ENCODE results near the gene GAGE12J. TPM values are rescaled to one million over a fixed set of nuclear protein-coding genes. Genes with fewer than 3 reads are reported as not detected.

GAGE12J gene
- total and polyA plus RNA-seq, 2 experiments from 2014 or later: not detected

- DNase-seq (ENCODE audit: low spot score): no peak
- H3K79me2 ChIP-seq: peaks cover 13% of the 10 kb centered on the region
- WGBS (ENCODE audit: low lambda C conversion rate, missing lambda C conversion rate): 76% methylated on average over 19 of the region's 19 CpGs
- no peaks in the 10 kb centered on the region for H3K9me3 ChIP-seq (ENCODE audit: low read depth)
- no peaks in the 10 kb centered on the region for H3K9me2 ChIP-seq (replicated peaks; ENCODE audit: insufficient read depth)
- no peak overlapping the region for H2AFZ ChIP-seq
- H3K27me3 ChIP-seq: no peaks in the 10 kb centered on the region
- no peak overlapping the region for H3K4me3 ChIP-seq
- no peak overlapping the region for H3K4me2 ChIP-seq
- no peak overlapping the region for H3K27ac ChIP-seq
- H3K4me1 ChIP-seq (ENCODE audit: insufficient read depth): no peaks in the 10 kb centered on the region
- no peaks in the 10 kb centered on the region for H4K20me1 ChIP-seq (ENCODE audit: insufficient read depth, poor library complexity, severe bottlenecking)
- TF ChIP-seq EZH2 (IDR thresholded peaks at IDR 0.05; ENCODE audit: borderline replicate concordance) (no peak), CTCF (IDR thresholded peaks at IDR 0.05; ENCODE audit: poor library complexity) (no peak), EZH2phosphoT487 (IDR thresholded peaks at IDR 0.05; ENCODE audit: low read depth, severe bottlenecking, unreplicated experiment) (no peak)
- no peaks in the 10 kb centered on the region for H3K36me3 ChIP-seq (replicated peaks; ENCODE audit: insufficient read depth, low read depth)
These were observed 44.9 kb upstream of the GAGE12J start for GRCh38 chrX:49276671-49277534.

- TF ChIP-seq CTCF (IDR thresholded peaks at IDR 0.05; ENCODE audit: poor library complexity) (no peak), EZH2 (IDR thresholded peaks at IDR 0.05; ENCODE audit: borderline replicate concordance) (no peak), EZH2phosphoT487 (IDR thresholded peaks at IDR 0.05; ENCODE audit: low read depth, severe bottlenecking, unreplicated experiment) (no peak)
- no peak overlapping the region for H3K4me2 ChIP-seq
- H3K27ac ChIP-seq: no peak overlapping the region
- peaks cover 9% of the 10 kb centered on the region for H3K79me2 ChIP-seq
- H4K20me1 ChIP-seq (ENCODE audit: insufficient read depth, poor library complexity, severe bottlenecking): no peaks in the 10 kb centered on the region
- H3K9me2 ChIP-seq (replicated peaks; ENCODE audit: insufficient read depth): no peaks in the 10 kb centered on the region
- H2AFZ ChIP-seq: no peak overlapping the region
- no peak overlapping the region for H3K4me3 ChIP-seq
- no peaks in the 10 kb centered on the region for H3K27me3 ChIP-seq
- WGBS (ENCODE audit: low lambda C conversion rate, missing lambda C conversion rate): 76% methylated on average over 3 of the region's 3 CpGs
- no peaks in the 10 kb centered on the region for H3K36me3 ChIP-seq (replicated peaks; ENCODE audit: insufficient read depth, low read depth)
- no peaks in the 10 kb centered on the region for H3K9me3 ChIP-seq (ENCODE audit: low read depth)
- no peaks in the 10 kb centered on the region for H3K4me1 ChIP-seq (ENCODE audit: insufficient read depth)
- DNase-seq (ENCODE audit: low spot score): no peak
These were observed 44.4 kb upstream of the GAGE12J start for GRCh38 chrX:49277535-49277830.

- no peaks in the 10 kb centered on the region for H3K27me3 ChIP-seq
- H2AFZ ChIP-seq: no peak overlapping the region
- no peaks in the 10 kb centered on the region for H3K36me3 ChIP-seq (replicated peaks; ENCODE audit: insufficient read depth, low read depth)
- no peak overlapping the region for H3K4me2 ChIP-seq
- no peaks in the 10 kb centered on the region for H3K4me1 ChIP-seq (ENCODE audit: insufficient read depth)
- no peak for DNase-seq (ENCODE audit: low spot score)
- H3K79me2 ChIP-seq: peaks cover 3% of the 10 kb centered on the region
- TF ChIP-seq CTCF (IDR thresholded peaks at IDR 0.05; ENCODE audit: poor library complexity) (no peak), EZH2 (IDR thresholded peaks at IDR 0.05; ENCODE audit: borderline replicate concordance) (no peak)
- H3K9me2 ChIP-seq (replicated peaks; ENCODE audit: insufficient read depth): no peaks in the 10 kb centered on the region
- H4K20me1 ChIP-seq (ENCODE audit: insufficient read depth, poor library complexity, severe bottlenecking): no peaks in the 10 kb centered on the region
- H3K27ac ChIP-seq: no peak overlapping the region
- H3K9me3 ChIP-seq (ENCODE audit: low read depth): no peaks in the 10 kb centered on the region
- H3K4me3 ChIP-seq: no peak overlapping the region
- 87% methylated on average over 3 of the region's 3 CpGs for WGBS (ENCODE audit: low lambda C conversion rate, missing lambda C conversion rate)
These were observed 43.8 kb upstream of the GAGE12J start for GRCh38 chrX:49278081-49278480.
